T-helper 2 cell treated with Interferon-gamma antibody and Interleukin-4, amounts not matched to agents 100 ng/mL and 5 ng/mL, for 36 hours (primary cell): Measurements from ENCODE around the gene EEF2KMT. TPM values are rescaled to one million over a fixed set of nuclear protein-coding genes. Genes with fewer than 3 reads are reported as not detected.

Experiments
- intact Hi-C: fragments of 100-400 bp; cut with micrococcal nuclease; formaldehyde crosslinking; loops from one replicate; pipeline ENCODE4 v1.15.1; 2023
- total RNA-seq: library from RNA; stranded (reverse); gene quantifications from 2 replicates; pipeline ENCODE4 v1.2.3, GENCODE V29; 2022

EEF2KMT gene
- total RNA-seq, 1 donor from 2014 or later: 13.2 TPM

GRCh38 chr16:5072334-5073278 lies 25.0 kb downstream of the EEF2KMT start:
- intact Hi-C loops: loop anchor here (5.0 kb wide), 1 partner anchor 225 kb away; the partner anchor contains the start of genes GLYR1 and UBN1

GRCh38 chr16:5071681-5072333 lies 25.8 kb downstream of the EEF2KMT start, which contains the start of gene ALG1:
Gene ALG1 (plus strand): TSS chr16:5071843. CDS start chr16:5071850, 7 bp downstream.
- intact Hi-C loops: loop anchor here (1.0 to 5.0 kb wide), 3 partner anchors 25 to 225 kb away; partner anchors contain the start of genes EEF2KMT, GLYR1, NAGPA and UBN1

- intact Hi-C loops: loop anchor here (1.0 to 5.0 kb wide), 3 partner anchors 26 to 224 kb away; partner anchors contain the start of genes EEF2KMT, GLYR1, NAGPA and UBN1
These were observed 26.3 kb downstream of the EEF2KMT start for GRCh38 chr16:5071341-5071680.

GRCh38 chr16:5070431-5071186 lies 27.0 kb downstream of the EEF2KMT start:
- intact Hi-C loops: loop anchor here (1.0 to 5.0 kb wide), 3 partner anchors 27 to 223 kb away; partner anchors contain the start of genes EEF2KMT, GLYR1, NAGPA and UBN1

GRCh38 chr16:5069854-5070253 lies 27.7 kb downstream of the EEF2KMT start:
- intact Hi-C loops: loop anchor here (2.0 to 5.0 kb wide), 2 partner anchors 37 to 223 kb away; partner anchors contain the start of genes GLYR1, NAGPA and UBN1

GRCh38 chr16:5069048-5069447 lies 28.5 kb downstream of the EEF2KMT start:
- intact Hi-C loops: no loop called here

- intact Hi-C loops: no loop called here
These were observed 31.1 kb downstream of the EEF2KMT start for GRCh38 chr16:5066511-5066910.

GRCh38 chr16:5065813-5066212 lies 31.8 kb downstream of the EEF2KMT start, which contains the start of gene C16orf89:
Gene C16orf89 (minus strand): TSS chr16:5065956. CDS start chr16:5065908, 48 bp downstream.
- intact Hi-C loops: no loop called here

GRCh38 chr16:5065326-5065725 lies 32.3 kb downstream of the EEF2KMT start:
- intact Hi-C loops: no loop called here

GRCh38 chr16:5064915-5065314 lies 32.7 kb downstream of the EEF2KMT start:
- intact Hi-C loops: no loop called here

GRCh38 chr16:5062790-5063765 lies 34.5 kb downstream of the EEF2KMT start:
- intact Hi-C loops: no loop called here

GRCh38 chr16:5062051-5062450 lies 35.5 kb downstream of the EEF2KMT start:
- intact Hi-C loops: no loop called here

GRCh38 chr16:5060073-5060641 lies 37.4 kb downstream of the EEF2KMT start:
- intact Hi-C loops: no loop called here

- intact Hi-C loops: loop anchor here (5.0 kb wide), 1 partner anchor 33 kb away; no protein-coding TSS in a partner anchor
These were observed 38.1 kb downstream of the EEF2KMT start for GRCh38 chr16:5059386-5060072.

- intact Hi-C loops: loop anchor here (5.0 kb wide), 1 partner anchor 34 kb away; no protein-coding TSS in a partner anchor
These were observed 39.1 kb downstream of the EEF2KMT start for GRCh38 chr16:5058476-5058875.

GRCh38 chr16:5056352-5056751 lies 41.2 kb downstream of the EEF2KMT start:
- intact Hi-C loops: loop anchor here (5.0 kb wide), 1 partner anchor 36 kb away; no protein-coding TSS in a partner anchor

GRCh38 chr16:5054876-5055865 lies 42.4 kb downstream of the EEF2KMT start:
- intact Hi-C loops: loop anchor here (5.0 kb wide), 1 partner anchor 37 kb away; no protein-coding TSS in a partner anchor
